K562 (cell line): ENCODE measurements around the gene CFAP20DC. TPM values are rescaled to one million over a fixed set of nuclear protein-coding genes. Genes with fewer than 3 reads are reported as not detected.

ENCODE experiments used
- CCAR2 ChIP-seq: fragments of 200-400 bp; formaldehyde crosslinking; IDR thresholded peaks from 2 replicates; pipeline ENCODE4 v1.6.1; 2017; ENCODE audit warnings: mild to moderate bottlenecking, low read depth, low read length
- GATA2 ChIP-seq: sonication (generic); formaldehyde crosslinking; IDR thresholded peaks from 2 replicates; pipeline ENCODE4 v1.4.0; 2020; ENCODE audit warnings: mild to moderate bottlenecking, missing genetic modification reagents
- GTF2A2 ChIP-seq: IDR thresholded peaks from 2 replicates; pipeline ENCODE4 v1.6.1; 2016; ENCODE audit warnings: mild to moderate bottlenecking, missing genetic modification characterization, missing compliant biosample characterization
- HIVEP1 ChIP-seq: fragments of 250-450 bp; sonication (Bioruptor Pico); IDR thresholded peaks from 2 replicates; pipeline ENCODE4 v1.4.0; 2020; ENCODE audit warnings: mild to moderate bottlenecking
- HMBOX1 ChIP-seq: sonication (generic); IDR thresholded peaks from 2 replicates; pipeline ENCODE4 v1.6.1; 2016
- HOMEZ ChIP-seq: fragments of 250-450 bp; sonication (Bioruptor Pico); IDR thresholded peaks from 2 replicates; pipeline ENCODE4 v1.4.0; 2020; ENCODE audit warnings: mild to moderate bottlenecking, moderate library complexity
- MCM5 ChIP-seq: fragments of 450-650 bp; IDR thresholded peaks from 2 replicates; pipeline ENCODE4 v1.6.1; 2016; ENCODE audit warnings: low read depth
- SIN3A ChIP-seq, 2 experiments: fragments of 150-350 bp in 1 of 2; IDR thresholded peaks; 2 replicates each; pipeline ENCODE4 v1.6.1; 2011 to 2016; ENCODE audit warnings: borderline replicate concordance in 2 of 2, low read depth in 2 of 2, low read length in 2 of 2, mild to moderate bottlenecking in 2 of 2, moderate library complexity in 2 of 2; ENCODE audit not compliant: control insufficient read depth in 1 of 2
- TCFL5 ChIP-seq: fragments of 250-450 bp; sonication (Bioruptor Pico); conservative IDR thresholded peaks from 2 replicates; pipeline ENCODE4 v1.6.1; 2021; ENCODE audit warnings: mild to moderate bottlenecking, moderate library complexity, matching md5 sums
- XRCC3 ChIP-seq: fragments of 450-650 bp; IDR thresholded peaks from 2 replicates; pipeline ENCODE4 v1.6.1; 2017; ENCODE audit warnings: mild to moderate bottlenecking, moderate library complexity
- ZKSCAN1 ChIP-seq: fragments of 150-350 bp; IDR thresholded peaks from 2 replicates; pipeline ENCODE4 v1.6.1; 2016; ENCODE audit warnings: low read depth, low read length
- polyA plus RNA-seq, 8 experiments: library from polyadenylated mRNA; depleted of rRNA in 4 of 8; stranded (reverse) in 5 of 8; unstranded in 3 of 8; fragments of >200 nt; fragmentation: Nextera tagmentation in 2 of 8; fragmentation: Illumina TruSeq in 1 of 8; extraction: Ambion mirVana in 2 of 8; extraction: Trizol in 1 of 8; gene quantifications; 2 replicates each; pipeline versions ENCODE4 v1.2.1 to v1.2.3, GENCODE V29; 2011 to 2014; ENCODE audit warnings: inconsistent platforms in 1 of 8, missing spikeins in 1 of 8
- total RNA-seq, 7 experiments: library from RNA; depleted of rRNA in 6 of 7; stranded (reverse); fragments of >200 nt in 6 of 7; fragmentation: Illumina TruSeq in 2 of 7; extraction: Trizol in 2 of 7; gene quantifications; 2 replicates each; pipeline versions ENCODE4 v1.2.1 to v1.2.3, GENCODE V29; 2011 to 2021; ENCODE audit warnings: low replicate concordance in 1 of 7
- TF ChIP-seq, protein P1 (sequence below): sonication (generic); formaldehyde crosslinking; IDR thresholded peaks from 2 replicates; pipeline ENCODE4 v1.8.0; 2023; ENCODE audit warnings: mild to moderate bottlenecking, missing genetic modification reagents
- TF ChIP-seq, protein P2 (sequence below): IDR thresholded peaks from 2 replicates; pipeline ENCODE4 v1.6.1; 2016; ENCODE audit warnings: missing genetic modification characterization, missing compliant biosample characterization
- TF ChIP-seq, protein P3 (sequence below): fragments of 250-450 bp; sonication (Bioruptor Pico); IDR thresholded peaks from 2 replicates; pipeline ENCODE4 v1.9.0; 2021; ENCODE audit warnings: mild to moderate bottlenecking, inconsistent platforms
- TF ChIP-seq, protein P4 (sequence below): IDR thresholded peaks from 2 replicates; pipeline ENCODE4 v1.6.1; 2011; ENCODE audit warnings: borderline replicate concordance, low read depth, mild to moderate bottlenecking, moderate library complexity, low read length; ENCODE audit not compliant: insufficient read depth, poor library complexity, severe bottlenecking

Gene CFAP20DC
- total and polyA plus RNA-seq, 9 of the 15 experiments (the other 6 are each of a cell fraction or from before 2014, with no cell fraction given), result 1.6 to 5.9 (median 4.6) TPM

- TF ChIP-seq, protein P1, sequence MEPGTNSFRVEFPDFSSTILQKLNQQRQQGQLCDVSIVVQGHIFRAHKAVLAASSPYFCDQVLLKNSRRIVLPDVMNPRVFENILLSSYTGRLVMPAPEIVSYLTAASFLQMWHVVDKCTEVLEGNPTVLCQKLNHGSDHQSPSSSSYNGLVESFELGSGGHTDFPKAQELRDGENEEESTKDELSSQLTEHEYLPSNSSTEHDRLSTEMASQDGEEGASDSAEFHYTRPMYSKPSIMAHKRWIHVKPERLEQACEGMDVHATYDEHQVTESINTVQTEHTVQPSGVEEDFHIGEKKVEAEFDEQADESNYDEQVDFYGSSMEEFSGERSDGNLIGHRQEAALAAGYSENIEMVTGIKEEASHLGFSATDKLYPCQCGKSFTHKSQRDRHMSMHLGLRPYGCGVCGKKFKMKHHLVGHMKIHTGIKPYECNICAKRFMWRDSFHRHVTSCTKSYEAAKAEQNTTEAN (CRISPR knock-in tag), result no peak
- no peak for TF ChIP-seq ZKSCAN1
- TF ChIP-seq HIVEP1 (CRISPR knock-in tag), result no peak
- TF ChIP-seq, protein P2, sequence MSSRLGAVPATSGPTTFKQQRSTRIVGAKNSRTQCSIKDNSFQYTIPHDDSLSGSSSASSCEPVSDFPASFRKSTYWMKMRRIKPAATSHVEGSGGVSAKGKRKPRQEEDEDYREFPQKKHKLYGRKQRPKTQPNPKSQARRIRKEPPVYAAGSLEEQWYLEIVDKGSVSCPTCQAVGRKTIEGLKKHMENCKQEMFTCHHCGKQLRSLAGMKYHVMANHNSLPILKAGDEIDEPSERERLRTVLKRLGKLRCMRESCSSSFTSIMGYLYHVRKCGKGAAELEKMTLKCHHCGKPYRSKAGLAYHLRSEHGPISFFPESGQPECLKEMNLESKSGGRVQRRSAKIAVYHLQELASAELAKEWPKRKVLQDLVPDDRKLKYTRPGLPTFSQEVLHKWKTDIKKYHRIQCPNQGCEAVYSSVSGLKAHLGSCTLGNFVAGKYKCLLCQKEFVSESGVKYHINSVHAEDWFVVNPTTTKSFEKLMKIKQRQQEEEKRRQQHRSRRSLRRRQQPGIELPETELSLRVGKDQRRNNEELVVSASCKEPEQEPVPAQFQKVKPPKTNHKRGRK (tag), result no peak
- TF ChIP-seq CCAR2, result no peak
- TF ChIP-seq HOMEZ (CRISPR knock-in tag), result no peak
- no peak for TF ChIP-seq SIN3A (IDR thresholded peaks at IDR 0.05; ENCODE audit: borderline replicate concordance in 2 of 2, control insufficient read depth in 1 of 2, low read depth in 2 of 2, low read length in 2 of 2)
- TF ChIP-seq TCFL5 (CRISPR knock-in tag), result no peak
- TF ChIP-seq, protein P3, sequence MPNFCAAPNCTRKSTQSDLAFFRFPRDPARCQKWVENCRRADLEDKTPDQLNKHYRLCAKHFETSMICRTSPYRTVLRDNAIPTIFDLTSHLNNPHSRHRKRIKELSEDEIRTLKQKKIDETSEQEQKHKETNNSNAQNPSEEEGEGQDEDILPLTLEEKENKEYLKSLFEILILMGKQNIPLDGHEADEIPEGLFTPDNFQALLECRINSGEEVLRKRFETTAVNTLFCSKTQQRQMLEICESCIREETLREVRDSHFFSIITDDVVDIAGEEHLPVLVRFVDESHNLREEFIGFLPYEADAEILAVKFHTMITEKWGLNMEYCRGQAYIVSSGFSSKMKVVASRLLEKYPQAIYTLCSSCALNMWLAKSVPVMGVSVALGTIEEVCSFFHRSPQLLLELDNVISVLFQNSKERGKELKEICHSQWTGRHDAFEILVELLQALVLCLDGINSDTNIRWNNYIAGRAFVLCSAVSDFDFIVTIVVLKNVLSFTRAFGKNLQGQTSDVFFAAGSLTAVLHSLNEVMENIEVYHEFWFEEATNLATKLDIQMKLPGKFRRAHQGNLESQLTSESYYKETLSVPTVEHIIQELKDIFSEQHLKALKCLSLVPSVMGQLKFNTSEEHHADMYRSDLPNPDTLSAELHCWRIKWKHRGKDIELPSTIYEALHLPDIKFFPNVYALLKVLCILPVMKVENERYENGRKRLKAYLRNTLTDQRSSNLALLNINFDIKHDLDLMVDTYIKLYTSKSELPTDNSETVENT (CRISPR knock-in tag), result no peak
- no peak for TF ChIP-seq GATA2 (CRISPR knock-in tag)
- TF ChIP-seq, protein P4, sequence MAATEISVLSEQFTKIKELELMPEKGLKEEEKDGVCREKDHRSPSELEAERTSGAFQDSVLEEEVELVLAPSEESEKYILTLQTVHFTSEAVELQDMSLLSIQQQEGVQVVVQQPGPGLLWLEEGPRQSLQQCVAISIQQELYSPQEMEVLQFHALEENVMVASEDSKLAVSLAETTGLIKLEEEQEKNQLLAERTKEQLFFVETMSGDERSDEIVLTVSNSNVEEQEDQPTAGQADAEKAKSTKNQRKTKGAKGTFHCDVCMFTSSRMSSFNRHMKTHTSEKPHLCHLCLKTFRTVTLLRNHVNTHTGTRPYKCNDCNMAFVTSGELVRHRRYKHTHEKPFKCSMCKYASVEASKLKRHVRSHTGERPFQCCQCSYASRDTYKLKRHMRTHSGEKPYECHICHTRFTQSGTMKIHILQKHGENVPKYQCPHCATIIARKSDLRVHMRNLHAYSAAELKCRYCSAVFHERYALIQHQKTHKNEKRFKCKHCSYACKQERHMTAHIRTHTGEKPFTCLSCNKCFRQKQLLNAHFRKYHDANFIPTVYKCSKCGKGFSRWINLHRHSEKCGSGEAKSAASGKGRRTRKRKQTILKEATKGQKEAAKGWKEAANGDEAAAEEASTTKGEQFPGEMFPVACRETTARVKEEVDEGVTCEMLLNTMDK, result no peak
- no peak for TF ChIP-seq GTF2A2 (tag)
- TF ChIP-seq HMBOX1, result no peak
- no peak for TF ChIP-seq XRCC3
- TF ChIP-seq MCM5, result no peak
These were observed 51.2 kb downstream of the CFAP20DC start (continued) for GRCh38 chr3:58998476-58999117.
